ENCODE results near the gene SNRNP25. TPM values are rescaled to one million over a fixed set of nuclear protein-coding genes. Genes with fewer than 3 reads are reported as not detected.
A peak's percentile ranks its signal among the peaks of the same experiment; 100 is the strongest.

Gene SNRNP25
- total RNA-seq, 2 donors from 2014 or later = 47.6 to 53.4 TPM

DNA sequence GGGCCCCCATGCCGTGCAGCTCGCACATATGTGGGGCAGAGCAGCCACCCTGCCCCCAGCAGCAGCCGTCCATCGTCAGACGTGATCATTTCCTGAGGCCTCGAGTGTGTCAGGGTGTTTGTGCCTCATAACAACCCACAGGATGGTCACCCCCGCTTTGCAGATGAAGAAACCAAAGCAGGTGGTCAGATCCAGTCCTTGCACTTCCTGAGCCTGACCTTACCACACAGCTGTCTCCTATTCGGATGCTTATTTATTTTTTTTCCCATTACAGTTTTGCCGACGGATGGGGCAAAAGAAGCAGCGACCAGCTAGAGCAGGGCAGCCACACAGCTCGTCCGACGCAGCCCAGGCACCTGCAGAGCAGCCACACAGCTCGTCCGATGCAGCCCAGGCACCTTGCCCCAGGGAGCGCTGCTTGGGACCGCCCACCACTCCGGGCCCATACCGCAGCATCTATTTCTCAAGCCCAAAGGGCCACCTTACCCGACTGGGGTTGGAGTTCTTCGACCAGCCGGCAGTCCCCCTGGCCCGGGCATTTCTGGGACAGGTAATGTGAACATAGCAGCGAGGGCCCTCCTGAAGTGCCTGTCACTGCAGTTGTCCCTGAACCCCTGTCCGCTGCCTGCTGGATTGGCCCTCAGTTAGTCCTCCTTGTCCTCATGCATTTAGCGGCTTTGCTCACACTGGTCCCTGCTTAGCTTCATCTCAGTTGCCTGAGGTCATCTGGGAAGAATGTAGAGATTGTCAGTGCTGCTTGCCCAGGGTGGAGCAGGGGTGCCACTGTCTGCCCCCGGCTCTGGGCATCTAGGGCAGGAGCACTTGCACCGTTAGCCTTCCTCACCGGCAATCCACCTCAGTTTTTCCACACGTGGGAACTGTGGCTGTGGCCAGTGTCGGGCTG is 25.8 kb downstream of the SNRNP25 start:
- no peaks in the 10 kb centered on the region for H3K9me3 Mint-ChIP-seq
- DNase-seq (ENCODE audit: low spot score in 2 of 2) = no peak
- H3K27ac Mint-ChIP-seq = peak overlapping the region; percentile 85 to 93
- peaks cover 0 to 8% of the 10 kb centered on the region in 2 donors for H3K36me3 Mint-ChIP-seq
- no peak for ATAC-seq

DNA sequence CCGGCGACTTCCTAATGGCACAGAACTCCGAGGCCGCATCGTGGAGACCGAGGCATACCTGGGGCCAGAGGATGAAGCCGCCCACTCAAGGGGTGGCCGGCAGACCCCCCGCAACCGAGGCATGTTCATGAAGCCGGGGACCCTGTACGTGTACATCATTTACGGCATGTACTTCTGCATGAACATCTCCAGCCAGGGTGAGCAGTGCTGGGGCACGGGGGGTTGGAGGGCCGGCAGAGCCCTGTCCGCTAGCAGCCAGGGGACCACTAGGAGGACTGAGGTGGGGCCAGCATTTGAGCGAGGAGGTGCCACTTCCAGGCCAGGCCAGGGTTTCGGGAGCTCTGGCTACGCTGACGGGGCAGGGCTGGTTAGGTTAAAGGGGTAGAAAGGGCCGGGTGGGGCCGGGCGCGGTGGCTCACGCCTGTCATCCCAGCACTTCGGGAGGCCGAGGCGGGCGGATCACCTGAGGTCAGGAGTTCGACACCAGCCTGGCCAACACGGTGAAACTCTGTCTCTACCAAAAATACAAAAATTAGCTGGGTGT is 29.5 kb downstream of the SNRNP25 start:
- Mint-ChIP-seq H3K36me3 (peaks cover 0 to 8% of the 10 kb centered on the region in 2 donors), H3K27ac (peak overlapping the region in 1 of 2 donors; percentile 89), H3K9me3 (no peaks in the 10 kb centered on the region)
- no peak for ATAC-seq
- DNase-seq (ENCODE audit: low spot score in 2 of 2) = no peak

DNA sequence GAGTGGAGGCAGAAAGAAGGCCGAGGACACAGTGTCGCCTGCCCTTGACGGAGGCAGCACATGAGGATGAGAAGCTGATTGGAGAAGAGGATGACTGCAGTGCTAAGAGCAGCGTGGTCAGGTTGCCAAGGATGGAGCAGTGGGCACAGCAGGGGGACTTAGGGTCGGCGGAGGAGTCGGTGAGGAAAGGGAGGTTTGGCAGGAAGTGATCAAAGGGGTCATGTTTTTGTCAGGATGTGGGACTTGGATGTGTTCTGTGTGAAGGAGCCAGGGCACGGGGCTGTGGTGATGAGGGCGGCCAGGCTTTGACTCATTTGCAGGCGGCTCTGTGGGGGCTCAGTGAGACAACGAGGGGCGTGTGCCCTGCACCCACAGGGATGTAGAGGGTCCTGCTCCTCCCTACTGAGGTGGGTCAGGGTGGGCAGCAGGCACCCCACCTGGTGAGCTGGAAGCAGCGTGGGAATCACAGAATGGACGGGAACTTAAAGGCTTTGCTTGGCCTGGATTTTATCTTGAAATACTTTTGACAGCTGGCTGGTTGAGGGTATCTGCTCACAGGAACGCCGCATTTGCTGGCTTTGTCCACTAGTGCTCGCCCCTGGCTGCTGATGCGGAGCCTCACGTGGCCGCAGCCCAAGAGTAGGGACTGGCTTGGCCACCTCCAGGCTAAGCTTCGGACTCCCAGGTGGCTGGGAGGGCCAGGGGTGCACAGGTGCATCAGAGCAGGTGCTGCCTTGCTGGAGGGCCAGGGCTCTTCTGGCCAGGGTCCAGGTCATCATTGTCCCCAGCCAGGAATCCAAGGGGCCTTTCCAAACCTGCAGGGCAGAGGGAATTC is 30.4 kb downstream of the SNRNP25 start:
- H3K9me3 Mint-ChIP-seq = no peaks in the 10 kb centered on the region
- peaks cover 0 to 4% of the 10 kb centered on the region in 2 donors for H3K36me3 Mint-ChIP-seq
- H3K27ac Mint-ChIP-seq = peak overlapping the region; percentile 87 to 89
- DNase-seq (ENCODE audit: low spot score in 2 of 2) = no peak
- peak; percentile 21 to 31 for ATAC-seq

DNA sequence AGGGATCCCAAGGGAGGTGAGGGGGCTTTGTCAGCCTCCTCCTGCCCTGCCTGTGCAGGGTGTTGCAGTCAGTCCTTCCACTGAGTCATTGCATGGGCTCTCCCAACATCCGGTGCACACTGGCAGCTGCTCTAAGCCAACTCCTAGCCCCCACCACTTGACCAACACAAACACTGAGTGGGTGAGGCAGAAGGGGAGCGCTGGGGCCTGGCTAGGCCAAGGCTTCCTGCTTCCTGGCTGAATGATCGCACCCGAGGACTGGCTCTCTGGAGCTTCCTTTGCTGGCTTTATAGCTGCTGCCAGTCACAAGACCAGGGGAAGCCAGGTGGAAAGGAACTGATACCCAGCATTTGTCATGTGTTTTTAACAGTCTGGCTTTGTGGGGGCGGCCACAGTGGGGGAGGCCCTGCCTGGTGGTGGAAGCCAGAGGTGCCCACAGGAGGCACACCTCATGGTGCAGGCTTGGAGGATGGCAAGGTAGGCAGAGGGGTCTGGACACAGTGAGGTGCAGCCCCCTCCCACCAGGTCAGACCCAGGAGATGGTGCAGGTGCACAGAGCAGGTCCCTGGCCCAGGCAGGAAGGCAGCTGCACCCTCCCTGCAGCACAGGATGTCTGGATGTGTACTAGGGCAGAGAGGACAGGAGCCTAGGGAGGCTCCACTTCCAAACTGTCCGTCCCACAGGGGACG is 31.2 kb downstream of the SNRNP25 start:
- Mint-ChIP-seq H3K27ac (peak overlapping the region; percentile 89 to 92), H3K9me3 (no peaks in the 10 kb centered on the region), H3K36me3 (peaks cover 0 to 1% of the 10 kb centered on the region in 2 donors)
- DNase-seq (ENCODE audit: low spot score in 2 of 2) = peak; percentile 58 to 83
- ATAC-seq = peak; percentile 90 to 94

DNA sequence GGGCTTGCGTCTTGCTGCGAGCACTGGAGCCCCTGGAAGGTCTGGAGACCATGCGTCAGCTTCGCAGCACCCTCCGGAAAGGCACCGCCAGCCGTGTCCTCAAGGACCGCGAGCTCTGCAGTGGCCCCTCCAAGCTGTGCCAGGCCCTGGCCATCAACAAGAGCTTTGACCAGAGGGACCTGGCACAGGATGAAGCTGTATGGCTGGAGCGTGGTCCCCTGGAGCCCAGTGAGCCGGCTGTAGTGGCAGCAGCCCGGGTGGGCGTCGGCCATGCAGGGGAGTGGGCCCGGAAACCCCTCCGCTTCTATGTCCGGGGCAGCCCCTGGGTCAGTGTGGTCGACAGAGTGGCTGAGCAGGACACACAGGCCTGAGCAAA is 31.8 kb downstream of the SNRNP25 start:
- H3K36me3 Mint-ChIP-seq = no peaks in the 10 kb centered on the region
- H3K27ac Mint-ChIP-seq = peak overlapping the region; percentile 89 to 92
- H3K9me3 Mint-ChIP-seq = no peaks in the 10 kb centered on the region
- DNase-seq (ENCODE audit: low spot score in 2 of 2) (no peak), ATAC-seq (no peak)

DNA sequence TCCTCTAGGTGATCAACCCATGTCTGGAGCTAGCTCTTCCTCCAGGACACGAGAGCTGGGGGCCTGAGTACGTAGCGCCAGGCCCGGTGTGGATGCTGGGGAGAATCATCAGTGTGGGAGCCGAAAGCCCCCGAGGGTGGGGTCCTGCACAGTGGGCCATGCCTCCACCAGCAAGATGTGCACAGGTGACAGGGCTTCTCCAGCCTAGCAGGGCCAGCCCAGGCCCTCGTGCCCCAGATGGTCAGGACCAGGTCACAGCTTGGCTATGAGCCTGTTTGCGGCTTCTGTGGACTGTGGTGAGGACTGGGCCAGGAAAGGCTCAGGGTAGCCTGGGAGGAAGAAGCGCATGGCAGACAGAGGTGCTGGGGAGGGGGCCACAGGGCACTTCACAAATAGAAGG is 32.2 kb downstream of the SNRNP25 start:
- no peak for DNase-seq (ENCODE audit: low spot score in 2 of 2)
- ATAC-seq = no peak
- peak overlapping the region; percentile 65 to 89 for H3K27ac Mint-ChIP-seq
- H3K36me3 Mint-ChIP-seq = no peaks in the 10 kb centered on the region
- H3K9me3 Mint-ChIP-seq = no peaks in the 10 kb centered on the region

DNA sequence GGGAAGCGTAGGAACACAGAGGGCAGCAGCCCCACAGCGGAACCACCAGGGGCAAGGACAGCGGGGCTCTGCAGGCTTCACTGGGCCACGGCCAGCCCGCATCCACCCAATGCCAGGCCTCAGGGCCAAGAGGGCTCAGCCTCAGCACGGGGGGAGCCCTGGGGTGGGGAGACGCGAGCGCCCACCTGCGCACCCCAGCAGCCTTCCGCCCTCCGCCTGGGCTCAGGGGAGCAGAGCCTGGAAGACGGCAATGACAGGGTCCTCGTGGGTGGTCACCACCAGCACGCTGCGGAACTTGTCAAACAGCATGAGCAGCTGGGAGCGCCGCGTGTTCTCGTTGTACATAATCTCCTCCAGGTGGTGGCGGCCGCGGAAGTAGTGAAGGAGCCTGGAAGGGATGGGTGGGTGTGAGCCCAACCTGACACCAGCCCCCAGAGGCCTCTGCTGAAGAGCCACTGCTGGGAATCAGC is 32.9 kb downstream of the SNRNP25 start:
- Mint-ChIP-seq H3K9me3 (no peaks in the 10 kb centered on the region), H3K36me3 (no peaks in the 10 kb centered on the region), H3K27ac (peak overlapping the region in 1 of 2 donors; percentile 65)
- ATAC-seq = no peak
- no peak for DNase-seq (ENCODE audit: low spot score in 2 of 2)

DNA sequence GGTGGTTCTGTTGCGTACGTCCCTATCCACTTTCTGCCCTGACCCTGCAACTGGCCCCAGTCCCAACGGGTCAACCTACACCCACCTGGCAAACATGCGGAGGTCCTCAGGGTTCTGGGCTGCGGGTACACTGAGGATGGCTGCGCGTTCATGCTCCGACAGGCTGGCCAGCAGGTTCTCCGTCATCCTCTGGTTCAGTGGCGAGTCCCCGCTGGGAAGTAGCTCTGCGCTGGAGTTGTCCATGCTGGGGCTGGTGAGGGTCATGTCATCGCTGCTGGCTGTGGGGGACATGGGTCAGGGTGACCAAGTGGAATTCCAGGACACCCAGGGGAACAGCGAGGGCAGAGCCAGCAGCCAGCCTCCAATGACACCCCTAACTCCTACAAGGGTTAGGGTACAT is 35.0 kb downstream of the SNRNP25 start:
- Mint-ChIP-seq H3K36me3 (no peaks in the 10 kb centered on the region), H3K9me3 (no peaks in the 10 kb centered on the region), H3K27ac (no peak overlapping the region)
- DNase-seq (ENCODE audit: low spot score in 2 of 2) = no peak
- no peak for ATAC-seq

DNA sequence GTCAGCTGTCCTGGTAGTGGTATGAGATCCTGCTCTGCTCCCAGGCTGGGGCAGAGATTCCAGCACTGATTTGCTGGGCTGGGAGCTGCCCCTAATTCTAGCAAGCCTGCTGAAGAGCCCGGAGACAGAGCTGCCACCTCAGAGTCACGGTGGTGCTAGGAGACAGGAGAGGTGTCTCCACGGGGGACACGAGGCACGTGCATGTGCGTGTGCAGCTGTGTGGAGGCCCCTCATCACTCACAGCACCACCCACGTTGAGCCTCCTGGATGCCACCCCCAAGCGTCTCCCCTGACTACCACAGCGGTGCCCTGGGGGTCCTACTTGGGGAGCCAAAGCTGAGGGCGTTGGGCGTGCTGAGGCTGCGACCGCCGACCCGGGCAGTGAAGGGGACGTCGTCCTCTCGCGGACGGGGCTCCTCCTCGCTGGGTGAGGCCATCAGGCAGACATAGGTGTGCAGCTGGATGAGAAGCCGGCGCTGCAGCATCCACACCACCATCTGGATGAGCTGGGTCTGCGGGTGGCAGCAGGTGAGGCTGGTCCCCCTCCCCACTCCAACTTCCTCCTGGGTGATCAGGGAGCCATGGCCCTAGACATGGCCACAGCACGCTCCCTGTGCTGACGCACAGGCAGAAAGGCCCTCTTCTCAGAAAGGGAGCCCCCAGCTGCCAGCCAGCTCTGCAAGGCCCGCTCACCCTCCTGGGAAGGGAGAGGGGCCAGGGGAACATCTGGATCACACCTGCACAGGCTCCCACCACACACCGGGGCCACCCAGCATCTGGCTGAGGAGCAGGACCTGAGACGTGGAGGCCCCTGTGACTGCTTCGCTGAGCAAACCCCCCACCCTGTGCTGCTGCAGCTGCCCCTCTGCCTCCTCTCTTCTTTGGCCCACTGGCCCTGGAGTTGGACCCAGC is 36.0 kb downstream of the SNRNP25 start:
- no peak for ATAC-seq
- Mint-ChIP-seq H3K27ac (peak overlapping the region in 1 of 2 donors; percentile 14), H3K36me3 (no peaks in the 10 kb centered on the region)

DNA sequence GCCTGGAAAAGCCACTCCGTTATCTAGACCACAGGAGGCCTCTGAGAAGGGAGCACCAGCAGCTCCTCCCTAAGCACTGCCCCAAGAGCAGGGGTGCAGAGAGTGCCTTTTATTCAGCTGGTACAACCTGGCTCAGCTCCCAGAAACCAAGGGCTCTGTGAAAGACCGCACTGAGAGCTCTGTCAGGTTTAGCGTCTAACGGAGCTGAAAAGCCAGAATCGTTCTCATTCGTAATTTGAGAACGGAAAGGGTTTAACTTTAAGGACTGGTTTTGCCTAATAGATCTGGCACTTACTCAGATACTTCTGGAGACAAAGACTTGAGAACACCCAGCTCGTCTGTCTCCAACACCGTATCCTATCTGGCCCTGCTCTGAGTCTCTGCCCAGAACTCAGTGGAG is 37.9 kb downstream of the SNRNP25 start:
- no peak for ATAC-seq
- no peak for DNase-seq (ENCODE audit: low spot score in 2 of 2)
- H3K9me3 Mint-ChIP-seq = no peaks in the 10 kb centered on the region
- H3K27ac Mint-ChIP-seq = peak overlapping the region in 1 of 2 donors; percentile 72
- no peaks in the 10 kb centered on the region for H3K36me3 Mint-ChIP-seq

More for the DNA sequence above, 36.0 kb downstream of the SNRNP25 start:
- no peaks in the 10 kb centered on the region for H3K9me3 Mint-ChIP-seq
- DNase-seq (ENCODE audit: low spot score in 2 of 2) = no peak

DNA sequence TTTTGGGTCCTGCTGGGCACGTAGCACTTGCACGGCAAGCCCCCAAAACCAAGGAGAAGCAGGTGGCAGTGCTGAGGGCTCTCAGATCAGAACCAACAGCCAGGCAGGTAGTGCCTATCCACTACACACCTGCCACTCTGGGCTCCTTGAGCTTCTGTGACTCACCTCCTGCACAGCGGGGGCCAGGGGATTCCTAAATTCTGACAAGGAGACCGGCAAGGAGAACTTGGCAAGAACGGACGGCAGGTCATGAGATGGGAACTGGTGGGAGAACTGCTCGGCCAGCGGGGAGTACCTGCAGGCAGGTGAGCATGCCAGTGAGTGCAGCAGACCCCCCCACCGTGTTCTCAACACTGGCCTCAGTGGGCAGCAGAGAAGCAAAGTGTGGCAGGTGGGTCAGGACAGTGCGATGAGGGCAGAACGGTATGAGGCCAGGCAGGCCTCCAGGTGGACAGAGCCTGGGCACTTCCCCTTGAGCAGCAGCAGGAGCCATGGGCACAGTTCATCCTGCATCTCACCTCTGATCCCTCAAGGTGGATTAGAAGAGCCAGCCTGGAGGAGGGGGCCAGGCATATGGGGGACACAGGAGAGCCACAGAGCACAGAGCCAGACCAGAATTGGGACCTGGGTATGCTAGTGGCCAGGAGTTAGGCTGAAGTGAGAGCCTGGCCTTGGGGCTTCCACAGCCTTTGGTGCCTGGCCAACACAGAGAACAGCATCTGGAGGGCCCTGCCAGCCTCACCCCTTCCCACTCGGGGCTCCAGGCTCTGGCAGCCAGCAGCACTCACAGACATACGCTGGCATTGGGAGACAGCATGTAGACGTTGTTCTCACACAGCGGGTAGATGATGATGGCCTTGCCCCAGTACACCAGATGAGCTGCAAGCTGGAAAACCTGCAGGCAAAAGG is 39.1 kb downstream of the SNRNP25 start:
- Mint-ChIP-seq H3K36me3 (no peaks in the 10 kb centered on the region), H3K27ac (peak overlapping the region; percentile 72 to 74), H3K9me3 (no peaks in the 10 kb centered on the region)
- ATAC-seq (no peak), DNase-seq (ENCODE audit: low spot score in 2 of 2) (no peak)

DNA sequence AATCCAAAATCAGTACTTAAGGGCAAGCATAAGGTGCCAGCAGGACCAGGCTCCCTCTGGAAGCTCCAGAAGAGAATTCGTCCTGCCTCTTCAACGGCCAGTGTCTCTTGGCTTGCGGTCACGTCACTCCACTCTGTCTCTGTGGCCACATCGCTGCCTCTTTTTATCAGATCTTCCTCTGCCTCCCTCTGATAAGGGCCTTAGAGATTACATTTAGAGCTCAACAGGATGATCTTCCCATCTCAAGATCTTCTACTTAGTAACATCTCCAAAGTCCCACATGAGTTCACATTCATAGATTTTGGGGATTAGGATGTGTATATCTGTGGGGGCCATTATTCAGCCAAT is 41.3 kb downstream of the SNRNP25 start:
- ATAC-seq (no peak), DNase-seq (ENCODE audit: low spot score in 2 of 2) (no peak)
- H3K9me3 Mint-ChIP-seq = no peaks in the 10 kb centered on the region
- H3K36me3 Mint-ChIP-seq = no peaks in the 10 kb centered on the region
- peak overlapping the region in 1 of 2 donors; percentile 93 for H3K27ac Mint-ChIP-seq

DNA sequence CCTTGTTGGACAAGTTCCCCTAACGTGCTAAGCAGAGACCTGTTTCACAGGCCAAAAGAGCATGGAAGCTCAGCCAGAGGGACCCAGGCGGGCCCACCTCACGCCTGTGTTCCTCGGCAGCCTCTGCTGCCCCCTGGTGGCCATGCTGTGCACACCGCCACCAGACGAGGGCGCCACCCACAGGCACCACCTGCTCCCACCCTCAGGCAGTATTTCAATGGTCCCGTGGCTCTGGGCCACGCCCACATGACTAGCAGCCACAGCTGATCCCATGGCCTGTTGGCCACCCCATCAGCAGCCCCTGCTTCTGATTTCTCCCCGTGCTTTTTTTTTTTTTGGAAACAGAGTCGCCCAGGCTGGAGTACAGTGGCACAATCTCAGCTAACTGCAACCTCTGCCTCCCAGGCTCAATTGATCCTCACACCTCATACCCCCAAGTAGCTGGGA is 43.3 kb downstream of the SNRNP25 start:
- H3K36me3 Mint-ChIP-seq = no peaks in the 10 kb centered on the region
- no peak overlapping the region for H3K27ac Mint-ChIP-seq
- H3K9me3 Mint-ChIP-seq = no peaks in the 10 kb centered on the region
- DNase-seq (ENCODE audit: low spot score in 2 of 2) = peak; percentile 88 to 96
- ATAC-seq = peak; percentile 95 to 99

DNA sequence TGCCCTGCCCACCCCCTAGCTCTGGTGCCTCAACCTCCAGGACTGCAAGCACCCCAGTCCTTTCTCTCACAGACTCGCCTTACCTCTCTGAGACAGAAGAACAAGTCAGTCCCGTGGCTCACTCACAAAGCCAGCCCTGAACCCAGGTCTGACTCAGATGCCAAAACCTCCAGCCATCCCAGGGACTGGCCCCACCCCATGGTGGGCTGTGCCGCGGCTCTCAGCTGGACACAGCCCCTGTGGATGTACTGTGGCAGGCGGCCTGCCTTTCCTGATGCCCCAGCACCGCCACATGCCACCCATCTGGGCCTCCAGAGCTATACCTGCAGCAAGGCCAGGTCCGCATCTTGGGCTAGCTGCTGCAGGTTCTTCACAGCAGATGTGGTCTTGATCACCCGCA is 44.2 kb downstream of the SNRNP25 start:
- H3K9me3 Mint-ChIP-seq = no peaks in the 10 kb centered on the region
- no peak overlapping the region for H3K27ac Mint-ChIP-seq
- no peaks in the 10 kb centered on the region for H3K36me3 Mint-ChIP-seq
- DNase-seq (ENCODE audit: low spot score in 2 of 2) = no peak
- no peak for ATAC-seq

DNA sequence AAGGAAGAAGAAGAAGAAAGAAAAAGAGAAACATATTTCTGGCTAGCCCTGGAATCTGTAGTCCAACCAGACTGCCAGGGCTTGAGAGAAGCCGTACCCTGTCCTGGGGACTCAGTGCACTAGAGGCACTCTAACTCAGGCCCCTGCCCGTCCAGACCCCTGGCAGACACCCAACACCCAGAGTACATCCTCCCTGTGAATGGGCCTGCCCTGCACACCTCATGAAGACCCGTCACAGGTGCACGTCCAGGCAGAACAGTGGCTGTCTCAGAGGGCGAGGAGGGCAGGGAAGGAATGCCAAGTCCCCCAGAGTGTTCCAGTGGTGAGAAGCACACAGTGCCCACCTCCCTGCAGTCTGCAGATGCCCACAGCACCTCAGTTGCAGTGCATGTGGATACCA is 47.4 kb downstream of the SNRNP25 start:
- Mint-ChIP-seq H3K9me3 (no peaks in the 10 kb centered on the region), H3K27ac (no peak overlapping the region), H3K36me3 (no peaks in the 10 kb centered on the region)
- ATAC-seq = no peak
- DNase-seq (ENCODE audit: low spot score in 2 of 2) = no peak

All from activated naive CD4-positive, alpha-beta T cell treated with anti-CD3 and anti-CD28 coated beads, Interleukin-2, amount 50 U/mL, for 72 hours (primary cell).